Measurements from ENCODE around the gene TMEM143. TPM values are rescaled to one million over a fixed set of nuclear protein-coding genes. Genes with fewer than 3 reads are reported as not detected.

Gene TMEM143
- total RNA-seq, 1 donor, result 4.3 TPM

DNA sequence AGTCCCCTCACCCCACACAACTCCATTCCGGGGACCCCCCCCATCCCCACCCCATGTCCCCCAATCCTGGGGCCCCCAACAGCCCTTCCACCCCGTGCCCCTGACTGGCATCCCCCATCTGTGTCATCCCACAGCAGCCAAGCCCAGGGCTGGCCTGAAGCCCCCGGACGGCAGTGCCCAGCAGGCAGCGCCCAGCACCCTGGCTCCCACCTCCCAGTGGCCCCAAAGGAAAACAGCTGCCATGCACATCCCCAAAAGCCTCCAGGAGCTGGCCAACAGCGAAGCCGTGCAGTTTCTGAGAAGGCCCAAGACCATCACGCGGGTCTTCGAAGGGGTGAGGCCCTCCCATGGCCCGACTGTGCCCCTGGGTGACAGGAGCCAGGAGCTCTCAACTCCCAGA lies 1.9 kb upstream of the TMEM143 start:
- H3K4me2 ChIP-seq (ENCODE audit: insufficient read depth, low read length), result no peak overlapping the region
- H3K4me1 ChIP-seq (ENCODE audit: insufficient read depth, low read length), result peaks cover 8% of the 10 kb centered on the region
- no peak overlapping the region for H2AFZ ChIP-seq (ENCODE audit: low read length)
- H3K4me3 ChIP-seq (ENCODE audit: insufficient read depth, low read length), result no peak overlapping the region
- no peaks in the 10 kb centered on the region for H3K36me3 ChIP-seq (ENCODE audit: insufficient read depth, low read length)
- no peaks in the 10 kb centered on the region for H3K9me3 ChIP-seq (ENCODE audit: low read depth, low read length)
- H3K27ac ChIP-seq (ENCODE audit: low read depth, low read length), result no peak overlapping the region
- TF ChIP-seq, protein P1, sequence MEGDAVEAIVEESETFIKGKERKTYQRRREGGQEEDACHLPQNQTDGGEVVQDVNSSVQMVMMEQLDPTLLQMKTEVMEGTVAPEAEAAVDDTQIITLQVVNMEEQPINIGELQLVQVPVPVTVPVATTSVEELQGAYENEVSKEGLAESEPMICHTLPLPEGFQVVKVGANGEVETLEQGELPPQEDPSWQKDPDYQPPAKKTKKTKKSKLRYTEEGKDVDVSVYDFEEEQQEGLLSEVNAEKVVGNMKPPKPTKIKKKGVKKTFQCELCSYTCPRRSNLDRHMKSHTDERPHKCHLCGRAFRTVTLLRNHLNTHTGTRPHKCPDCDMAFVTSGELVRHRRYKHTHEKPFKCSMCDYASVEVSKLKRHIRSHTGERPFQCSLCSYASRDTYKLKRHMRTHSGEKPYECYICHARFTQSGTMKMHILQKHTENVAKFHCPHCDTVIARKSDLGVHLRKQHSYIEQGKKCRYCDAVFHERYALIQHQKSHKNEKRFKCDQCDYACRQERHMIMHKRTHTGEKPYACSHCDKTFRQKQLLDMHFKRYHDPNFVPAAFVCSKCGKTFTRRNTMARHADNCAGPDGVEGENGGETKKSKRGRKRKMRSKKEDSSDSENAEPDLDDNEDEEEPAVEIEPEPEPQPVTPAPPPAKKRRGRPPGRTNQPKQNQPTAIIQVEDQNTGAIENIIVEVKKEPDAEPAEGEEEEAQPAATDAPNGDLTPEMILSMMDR (IDR thresholded peaks at IDR 0.05; ENCODE audit: extremely low read depth, low read depth, low read length), result no peak
- H3K79me2 ChIP-seq (ENCODE audit: insufficient read depth, low read length), result no peaks in the 10 kb centered on the region
- no peaks in the 10 kb centered on the region for H4K20me1 ChIP-seq (ENCODE audit: insufficient read depth, low read length)
- no peaks in the 10 kb centered on the region for H3K27me3 ChIP-seq (ENCODE audit: insufficient read depth, low read length)
- DNase-seq (ENCODE audit: insufficient read length, low spot score, missing footprints), result no peak

DNA sequence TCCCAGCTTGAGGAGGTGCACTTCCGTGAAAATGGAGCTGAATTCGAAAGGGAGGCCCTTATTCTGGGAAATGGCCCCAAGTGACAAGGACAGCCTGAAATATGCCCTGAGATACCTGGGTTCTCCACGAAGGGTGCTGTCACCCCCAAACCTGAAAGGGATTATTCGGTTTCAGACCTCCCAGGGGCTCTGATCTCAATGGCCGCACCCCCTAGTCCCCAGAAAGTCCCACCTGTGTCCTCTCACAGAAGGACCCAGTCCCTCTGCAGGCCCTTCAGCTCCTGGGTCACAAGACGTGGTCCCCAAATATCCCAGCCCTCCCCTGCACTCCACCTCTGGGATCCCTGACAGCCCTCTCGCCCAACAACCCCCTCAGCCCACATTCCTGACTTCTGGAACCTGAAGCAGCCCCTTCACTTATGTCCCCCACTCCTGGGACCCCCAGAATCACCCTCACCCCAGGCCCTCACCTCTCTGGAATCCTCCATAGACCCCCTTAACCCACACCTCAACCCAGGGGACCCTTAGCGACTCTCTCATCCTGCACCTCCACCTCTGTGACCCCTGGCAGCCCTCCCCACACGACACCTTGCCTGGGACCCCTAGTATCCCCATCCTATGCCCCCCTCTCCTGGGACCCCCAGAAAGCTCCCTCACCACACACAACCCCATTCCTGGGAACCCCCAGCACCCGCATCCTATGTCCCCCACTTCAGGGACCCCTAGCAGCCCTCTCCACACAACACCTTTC lies 1.0 kb upstream of the TMEM143 start:
- H3K4me3 ChIP-seq (ENCODE audit: insufficient read depth, low read length), result peak overlapping the region; percentile 81
- peak overlapping the region; percentile 99 for H3K4me2 ChIP-seq (ENCODE audit: insufficient read depth, low read length)
- DNase-seq (ENCODE audit: insufficient read length, low spot score, missing footprints), result no peak
- H3K79me2 ChIP-seq (ENCODE audit: insufficient read depth, low read length), result no peaks in the 10 kb centered on the region
- H4K20me1 ChIP-seq (ENCODE audit: insufficient read depth, low read length), result no peaks in the 10 kb centered on the region
- H2AFZ ChIP-seq (ENCODE audit: low read length), result peak overlapping the region; percentile 89
- no peak overlapping the region for H3K27ac ChIP-seq (ENCODE audit: low read depth, low read length)
- no peaks in the 10 kb centered on the region for H3K27me3 ChIP-seq (ENCODE audit: insufficient read depth, low read length)
- no peaks in the 10 kb centered on the region for H3K36me3 ChIP-seq (ENCODE audit: insufficient read depth, low read length)
- TF ChIP-seq, protein P1 (IDR thresholded peaks at IDR 0.05; ENCODE audit: extremely low read depth, low read depth, low read length), result no peak
- peaks cover 8% of the 10 kb centered on the region for H3K4me1 ChIP-seq (ENCODE audit: insufficient read depth, low read length)
- no peaks in the 10 kb centered on the region for H3K9me3 ChIP-seq (ENCODE audit: low read depth, low read length)

DNA sequence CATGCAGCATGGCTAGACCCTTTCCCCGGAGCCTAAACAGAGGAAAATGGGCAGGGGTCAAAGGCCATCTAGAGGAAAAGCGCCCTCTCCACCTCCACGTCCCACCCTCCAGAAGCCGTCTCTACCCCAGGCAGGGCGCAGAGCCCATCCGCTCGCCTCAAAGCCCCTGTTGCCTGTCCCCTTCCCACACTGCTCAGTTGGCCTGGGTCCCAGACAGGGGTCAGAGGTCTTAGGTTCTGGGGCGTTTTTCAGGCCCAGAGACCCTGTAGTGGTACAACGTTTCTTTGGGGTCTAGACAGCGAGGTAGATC lies 285 bp downstream of the TMEM143 start:
- DNase-seq (ENCODE audit: insufficient read length, low spot score, missing footprints), result peak; percentile 75
- TF ChIP-seq, protein P1 (IDR thresholded peaks at IDR 0.05; ENCODE audit: extremely low read depth, low read depth, low read length), result no peak
- Histone ChIP-seq H3K79me2 (ENCODE audit: insufficient read depth, low read length) (no peaks in the 10 kb centered on the region), H3K9me3 (ENCODE audit: low read depth, low read length) (no peaks in the 10 kb centered on the region), H3K4me3 (ENCODE audit: insufficient read depth, low read length) (peak overlapping the region; percentile 81), H3K27me3 (ENCODE audit: insufficient read depth, low read length) (no peaks in the 10 kb centered on the region), H3K4me2 (ENCODE audit: insufficient read depth, low read length) (peak overlapping the region; percentile 99), H2AFZ (ENCODE audit: low read length) (peak overlapping the region; percentile 97), H4K20me1 (ENCODE audit: insufficient read depth, low read length) (no peaks in the 10 kb centered on the region), H3K27ac (ENCODE audit: low read depth, low read length) (peak overlapping the region; percentile 82), H3K36me3 (ENCODE audit: insufficient read depth, low read length) (no peaks in the 10 kb centered on the region), H3K4me1 (ENCODE audit: insufficient read depth, low read length) (peaks cover 8% of the 10 kb centered on the region)

DNA sequence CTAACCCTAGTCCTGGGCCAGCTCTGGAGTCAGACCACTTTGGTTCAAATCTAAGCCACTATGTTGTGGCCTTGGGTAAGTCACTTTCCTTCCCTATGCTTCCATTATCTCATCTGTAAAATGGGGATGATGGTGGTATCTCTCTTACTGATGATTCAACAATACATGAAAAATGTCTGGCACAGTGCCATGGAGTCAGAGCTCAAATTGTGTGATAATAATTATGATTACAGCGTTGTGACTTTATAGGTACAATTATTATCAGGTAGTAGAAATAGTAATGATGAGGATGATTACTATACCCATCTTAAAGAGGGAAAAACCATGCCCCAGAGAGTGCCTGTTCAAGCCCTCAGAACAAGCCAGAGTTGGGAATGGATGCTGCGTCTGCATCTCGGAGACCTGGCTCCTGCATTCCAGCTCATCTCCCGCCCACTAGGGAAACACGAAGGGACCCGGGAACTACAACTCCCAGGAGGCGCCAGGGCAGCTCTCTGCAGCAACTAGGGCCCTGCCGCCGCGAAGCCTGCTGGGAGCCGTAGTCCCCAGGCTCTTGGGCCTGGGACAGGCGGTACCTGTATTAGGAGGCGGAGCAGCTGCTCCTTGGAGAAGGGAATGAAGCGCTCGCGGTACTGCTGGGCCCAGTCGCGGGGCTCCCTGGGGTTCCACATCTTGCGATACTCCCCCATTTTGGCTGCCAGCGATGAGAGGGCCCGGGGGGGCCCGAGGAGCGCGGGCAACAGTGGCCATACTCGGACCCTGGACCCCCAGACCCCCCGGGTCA lies 832 bp downstream of the TMEM143 start:
- peak overlapping the region; percentile 97 for H2AFZ ChIP-seq (ENCODE audit: low read length)
- H4K20me1 ChIP-seq (ENCODE audit: insufficient read depth, low read length), result no peaks in the 10 kb centered on the region
- peak overlapping the region; percentile 99 for H3K4me2 ChIP-seq (ENCODE audit: insufficient read depth, low read length)
- peak overlapping the region; percentile 81 for H3K4me3 ChIP-seq (ENCODE audit: insufficient read depth, low read length)
- peak; percentile 99 for DNase-seq (ENCODE audit: insufficient read length, low spot score, missing footprints)
- H3K79me2 ChIP-seq (ENCODE audit: insufficient read depth, low read length), result no peaks in the 10 kb centered on the region
- H3K27me3 ChIP-seq (ENCODE audit: insufficient read depth, low read length), result no peaks in the 10 kb centered on the region
- H3K36me3 ChIP-seq (ENCODE audit: insufficient read depth, low read length), result no peaks in the 10 kb centered on the region
- H3K9me3 ChIP-seq (ENCODE audit: low read depth, low read length), result no peaks in the 10 kb centered on the region
- peak overlapping the region; percentile 82 for H3K27ac ChIP-seq (ENCODE audit: low read depth, low read length)
- TF ChIP-seq, protein P1 (IDR thresholded peaks at IDR 0.05; ENCODE audit: extremely low read depth, low read depth, low read length), result no peak
- peaks cover 8% of the 10 kb centered on the region for H3K4me1 ChIP-seq (ENCODE audit: insufficient read depth, low read length)

Data from osteoblast (primary cell).